Measurements from ENCODE around the gene TMC7.
A peak's percentile ranks its signal among the peaks of the same experiment; 100 is the strongest.

The TMC7 gene

DNA sequence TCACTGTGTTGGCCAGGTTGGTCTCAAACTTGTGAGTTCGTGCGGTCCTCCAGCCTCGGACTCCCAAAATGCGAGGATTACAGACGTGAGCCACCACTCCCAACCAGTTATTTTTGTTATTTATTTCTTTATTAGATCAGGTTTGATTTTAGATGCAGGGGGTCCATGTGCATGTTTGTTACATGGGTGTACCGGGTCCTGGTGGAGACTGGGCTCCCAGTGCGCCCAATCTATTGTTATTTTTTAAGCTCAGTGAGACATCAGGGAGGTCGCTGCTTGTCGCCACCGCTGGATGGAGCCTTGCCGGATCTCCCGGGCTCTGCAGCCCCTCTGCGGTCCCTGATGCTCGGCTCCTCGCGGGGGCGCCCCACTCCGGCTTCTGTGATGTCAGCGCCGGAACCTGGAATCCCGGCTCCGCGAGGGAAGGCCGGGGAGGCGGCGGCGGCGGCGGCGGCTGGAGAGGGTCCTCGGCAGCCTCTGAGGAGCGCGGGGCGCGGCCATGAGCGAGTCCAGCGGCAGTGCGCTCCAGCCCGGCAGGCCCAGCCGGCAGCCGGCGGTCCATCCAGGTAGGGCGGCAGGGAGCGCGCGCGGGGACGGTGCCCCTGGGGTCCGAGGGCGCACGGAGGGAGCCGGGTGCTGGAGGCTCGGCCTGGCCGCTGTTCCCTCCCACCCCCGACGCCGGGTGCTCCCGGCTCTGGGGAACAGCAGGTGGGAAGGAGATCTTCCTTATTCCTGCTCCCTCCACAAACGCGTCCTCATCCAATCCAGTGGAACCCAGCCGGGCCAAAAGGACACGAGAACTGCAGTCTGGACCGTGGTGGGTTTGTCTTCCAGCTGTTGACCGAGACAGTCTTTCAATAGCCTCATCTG, at the start of gene TMC7:
TSS of gene TMC7 (plus strand) at position 370 of the 870 bp plus-strand sequence. CDS start at position 500, 130 bp downstream.
- no peak for TF ChIP-seq Cebpa-rat (IDR thresholded peaks at IDR 0.05)
- H3K9me3 ChIP-seq, result no peaks in the 10 kb centered on the region
- H4K20me1 ChIP-seq, result no peaks in the 10 kb centered on the region
- no peaks in the 10 kb centered on the region for H3K4me1 ChIP-seq
- no peak within 1 kb of the TSS for H3K27ac ChIP-seq
- 0 out of 2 replicates have a peak within 1 kb of the TSS, but pooled peaks have one; percentile 45 for H3K9ac ChIP-seq
- H3K36me3 ChIP-seq, result no peaks in the 10 kb centered on the region
- H3K4me3 ChIP-seq, result peak within 1 kb of the TSS; percentile 65
- H3K27me3 ChIP-seq, result peaks cover 20% of the 10 kb centered on the region
- peak within 1 kb of the TSS; percentile 59 for H3K4me2 ChIP-seq

DNA sequence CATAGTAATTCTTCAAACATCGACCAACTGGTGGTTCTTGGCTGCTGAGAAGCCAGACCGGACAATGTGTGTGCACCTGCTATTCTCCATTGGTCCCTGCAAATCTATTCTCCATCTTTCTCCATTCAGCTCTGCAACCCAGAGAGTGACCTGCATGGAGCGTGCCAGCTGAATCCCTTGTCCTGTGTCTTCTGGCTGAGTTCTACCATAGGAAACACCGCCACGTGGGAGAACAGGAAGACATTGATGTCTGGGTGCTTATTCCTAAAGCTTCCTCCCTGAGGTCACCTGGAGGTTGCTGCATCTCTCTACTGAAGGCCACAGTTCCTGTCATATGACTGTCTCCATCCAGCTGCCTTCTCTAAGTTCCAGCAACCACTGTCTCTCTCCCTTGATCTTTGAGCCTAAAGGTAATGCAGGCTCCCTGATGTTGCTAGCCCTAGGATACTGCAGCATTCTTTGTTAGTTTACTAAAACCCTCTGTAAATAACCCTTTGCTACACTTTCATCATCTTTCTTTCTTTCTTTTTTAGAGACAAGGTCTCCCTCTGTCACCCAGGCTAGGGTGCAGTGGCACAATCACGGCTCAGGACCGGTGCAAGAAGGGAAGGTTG, 46.9 kb upstream of the TMC7 start:
- no peaks in the 10 kb centered on the region for H3K27me3 ChIP-seq

DNA sequence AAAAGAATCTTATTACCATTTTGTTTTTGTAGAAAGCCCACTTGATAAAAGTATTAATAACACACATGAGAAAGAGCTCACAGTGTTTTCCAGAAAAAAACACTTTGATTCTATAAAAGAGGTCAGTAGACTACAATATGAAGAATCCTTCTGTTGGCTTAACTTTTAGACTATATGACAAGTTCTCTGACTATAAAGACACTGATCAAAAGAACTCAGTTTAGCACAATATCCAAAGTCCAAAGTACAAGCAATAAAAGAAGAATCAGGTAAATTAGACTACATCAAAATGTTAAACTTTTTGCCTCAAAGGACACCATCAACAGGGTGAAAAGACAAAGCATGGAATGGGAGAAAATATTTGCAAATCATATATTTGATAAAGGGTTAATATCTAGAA, 46.3 kb upstream of the TMC7 start:
- no peak for TF ChIP-seq Cebpa-rat (IDR thresholded peaks at IDR 0.05)
- no peak overlapping the region for H3K4me3 ChIP-seq

More for the DNA sequence above, 46.9 kb upstream of the TMC7 start:
- no peak for TF ChIP-seq Cebpa-rat (IDR thresholded peaks at IDR 0.05)
- Histone ChIP-seq H4K20me1 (no peaks in the 10 kb centered on the region), H3K36me3 (no peaks in the 10 kb centered on the region), H3K9ac (no peak overlapping the region), H3K4me3 (no peak overlapping the region), H3K4me2 (no peak overlapping the region), H3K4me1 (peaks cover 14% of the 10 kb centered on the region), H3K9me3 (no peaks in the 10 kb centered on the region), H3K27ac (no peak overlapping the region)

DNA sequence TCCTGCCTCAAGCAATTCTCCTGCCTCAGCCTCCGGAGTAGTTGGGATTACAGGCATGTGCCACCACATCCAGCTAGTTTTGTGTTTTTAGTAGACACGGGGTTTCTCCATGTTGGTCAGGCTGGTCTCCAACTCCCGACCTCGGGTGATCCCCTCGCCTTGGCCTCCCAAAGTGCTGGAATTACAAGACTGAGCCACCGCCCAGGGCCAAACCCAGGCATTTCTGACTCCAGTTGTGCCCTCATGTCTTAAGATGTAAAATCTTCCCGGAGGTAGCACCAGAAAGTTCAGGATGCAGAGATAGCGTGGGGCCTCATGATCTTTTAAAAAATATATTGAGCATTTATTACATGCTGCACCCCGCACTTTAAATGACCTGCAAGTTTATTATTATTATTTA, 44.7 kb upstream of the TMC7 start:
- H3K36me3 ChIP-seq, result no peaks in the 10 kb centered on the region
- H3K27me3 ChIP-seq, result no peaks in the 10 kb centered on the region
- H3K27ac ChIP-seq, result no peak overlapping the region
- H3K9ac ChIP-seq, result no peak overlapping the region
- no peak overlapping the region for H3K4me2 ChIP-seq
- H3K4me1 ChIP-seq, result peaks cover 10% of the 10 kb centered on the region; the same call in 1 of the 2 replicates
- no peaks in the 10 kb centered on the region for H4K20me1 ChIP-seq
- no peak for TF ChIP-seq Cebpa-rat (IDR thresholded peaks at IDR 0.05)
- no peaks in the 10 kb centered on the region for H3K9me3 ChIP-seq
- no peak overlapping the region for H3K4me3 ChIP-seq

More for the DNA sequence above, 46.3 kb upstream of the TMC7 start:
- Histone ChIP-seq H3K27me3 (no peaks in the 10 kb centered on the region), H3K9me3 (no peaks in the 10 kb centered on the region), H3K9ac (no peak overlapping the region), H4K20me1 (no peaks in the 10 kb centered on the region), H3K27ac (no peak overlapping the region), H3K4me1 (peaks cover 8% of the 10 kb centered on the region), H3K4me2 (no peak overlapping the region), H3K36me3 (no peaks in the 10 kb centered on the region)

DNA sequence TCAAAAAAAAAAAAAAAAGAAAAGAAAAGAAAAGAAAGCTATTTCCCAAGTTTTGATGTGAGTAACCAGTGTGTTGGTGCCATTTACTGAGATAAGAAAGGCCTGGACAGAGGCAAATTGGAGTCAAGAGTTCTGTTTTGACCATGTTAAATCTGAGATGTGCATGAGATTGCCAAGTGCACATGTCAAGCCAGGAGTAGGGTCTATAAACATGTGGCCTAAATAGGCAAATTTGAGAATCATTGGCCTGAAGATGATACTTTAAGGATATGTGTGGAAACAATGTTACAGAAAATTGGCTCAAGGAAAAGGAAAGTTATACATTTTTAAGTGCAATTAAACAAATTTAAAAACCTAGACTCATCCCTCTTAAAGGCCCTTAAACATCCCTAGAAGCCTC, 42.3 kb upstream of the TMC7 start:
- H3K36me3 ChIP-seq, result no peaks in the 10 kb centered on the region

DNA sequence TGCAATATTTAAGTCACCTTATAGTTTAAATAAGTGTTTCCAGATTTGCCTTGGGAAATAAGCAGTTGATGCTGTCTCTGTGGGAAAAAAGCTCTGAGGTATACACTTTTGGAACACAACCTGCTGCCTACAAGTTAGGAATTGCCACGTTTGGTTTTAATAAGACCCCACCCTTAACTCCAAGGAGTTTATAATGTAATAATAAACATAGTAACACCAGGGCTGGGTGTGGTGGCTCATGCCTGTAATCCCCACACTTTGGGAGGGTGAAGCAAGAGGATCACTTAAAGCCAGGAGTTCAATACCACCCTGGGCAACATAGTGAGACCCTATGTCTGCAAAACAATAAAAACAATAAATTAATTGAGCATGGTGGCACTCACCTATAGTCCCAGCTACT, 41.7 kb upstream of the TMC7 start:
- Histone ChIP-seq H3K4me1 (peaks cover 20% of the 10 kb centered on the region), H3K4me2 (no peak overlapping the region), H3K9me3 (no peaks in the 10 kb centered on the region), H3K9ac (no peak overlapping the region), H3K27me3 (no peaks in the 10 kb centered on the region), H3K4me3 (no peak overlapping the region), H3K36me3 (no peaks in the 10 kb centered on the region), H3K27ac (no peak overlapping the region), H4K20me1 (no peaks in the 10 kb centered on the region)
- no peak for TF ChIP-seq Cebpa-rat (IDR thresholded peaks at IDR 0.05)

More for the DNA sequence above, 42.3 kb upstream of the TMC7 start:
- H3K4me3 ChIP-seq, result no peak overlapping the region
- H3K27me3 ChIP-seq, result no peaks in the 10 kb centered on the region
- no peak overlapping the region for H3K27ac ChIP-seq
- peaks cover 20% of the 10 kb centered on the region for H3K4me1 ChIP-seq
- no peaks in the 10 kb centered on the region for H4K20me1 ChIP-seq
- H3K9ac ChIP-seq, result no peak overlapping the region
- H3K9me3 ChIP-seq, result no peaks in the 10 kb centered on the region
- H3K4me2 ChIP-seq, result no peak overlapping the region
- TF ChIP-seq Cebpa-rat (IDR thresholded peaks at IDR 0.05), result no peak

DNA sequence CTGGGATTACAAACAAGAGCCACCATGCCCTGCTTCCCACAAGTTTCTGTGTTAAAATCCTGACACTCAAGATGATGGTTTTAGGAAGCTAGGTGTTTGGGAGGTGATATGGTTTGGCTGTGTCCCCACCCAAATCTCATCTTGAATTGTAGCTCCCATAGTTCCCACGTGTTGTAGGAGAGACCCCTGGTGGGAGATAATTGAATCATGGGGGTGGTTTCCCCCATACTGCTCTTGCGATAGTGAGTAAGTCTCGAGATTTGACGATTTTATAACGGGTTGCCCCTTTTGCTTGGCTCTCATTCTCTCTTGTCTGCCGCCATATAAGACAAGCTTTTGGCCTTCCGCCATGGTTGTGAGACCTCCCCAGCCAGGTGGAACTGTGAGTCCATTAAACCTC, 40.3 kb upstream of the TMC7 start:
- Histone ChIP-seq H3K4me1 (peaks cover 20% of the 10 kb centered on the region), H3K27me3 (no peaks in the 10 kb centered on the region), H4K20me1 (no peaks in the 10 kb centered on the region), H3K4me2 (no peak overlapping the region), H3K36me3 (no peaks in the 10 kb centered on the region), H3K27ac (no peak overlapping the region), H3K4me3 (no peak overlapping the region), H3K9me3 (no peaks in the 10 kb centered on the region), H3K9ac (no peak overlapping the region)
- no peak for TF ChIP-seq Cebpa-rat (IDR thresholded peaks at IDR 0.05)

DNA sequence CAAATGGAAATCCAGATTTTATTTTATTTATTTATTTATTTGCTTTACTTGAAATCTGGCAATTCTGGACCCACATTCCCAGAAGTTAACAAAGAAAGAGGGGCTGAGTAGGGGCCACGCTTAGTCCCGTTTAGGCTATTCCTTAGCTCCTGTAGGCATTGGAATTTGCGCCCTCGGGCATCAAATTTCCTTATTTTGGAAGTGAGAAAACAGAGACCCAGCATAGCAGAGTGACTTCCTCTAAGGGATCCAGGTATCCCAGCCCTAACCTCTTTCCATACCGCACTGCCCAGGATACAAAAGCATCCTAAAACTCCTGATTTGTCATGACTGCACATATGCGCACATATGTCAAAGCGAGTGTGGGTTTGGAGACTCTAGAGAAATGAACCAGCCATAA, 38.5 kb upstream of the TMC7 start:
- Histone ChIP-seq H3K27ac (no peak overlapping the region), H4K20me1 (no peaks in the 10 kb centered on the region), H3K4me1 (peaks cover 20% of the 10 kb centered on the region), H3K4me2 (no peak overlapping the region), H3K36me3 (no peaks in the 10 kb centered on the region), H3K9me3 (no peaks in the 10 kb centered on the region), H3K4me3 (no peak overlapping the region), H3K9ac (no peak overlapping the region), H3K27me3 (no peaks in the 10 kb centered on the region)
- TF ChIP-seq Cebpa-rat (IDR thresholded peaks at IDR 0.05), result no peak

DNA sequence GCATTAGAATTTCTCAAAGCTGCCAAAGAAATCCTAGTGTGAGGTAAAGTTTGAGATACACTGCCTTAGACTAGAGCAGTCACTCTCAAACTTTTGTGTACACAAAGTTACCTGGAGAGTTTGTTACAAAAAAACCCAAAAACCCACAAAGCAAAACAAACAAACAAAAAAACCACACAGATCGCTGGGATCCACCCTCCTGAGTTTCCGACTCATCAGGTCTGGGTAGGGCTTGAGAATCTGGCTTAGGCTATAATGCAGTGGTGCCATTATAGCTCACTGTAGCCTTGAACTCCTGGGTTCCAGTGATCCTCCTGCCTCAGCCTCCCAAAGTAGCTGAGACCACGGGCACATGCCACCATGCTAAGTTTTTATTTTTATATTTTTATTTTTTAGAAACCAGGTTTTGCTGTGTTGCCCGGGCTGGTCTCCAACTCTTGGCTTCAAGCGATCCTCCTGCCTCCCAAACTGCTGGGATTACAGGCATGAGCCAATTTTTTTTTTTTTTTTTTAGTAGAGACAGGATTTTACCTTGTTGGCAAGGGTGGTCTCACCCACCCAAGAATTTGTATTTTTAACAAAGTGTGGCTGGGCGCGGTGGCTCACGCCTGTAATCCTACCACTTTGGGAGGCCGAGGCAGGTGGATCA, 35.2 kb upstream of the TMC7 start:
- no peak overlapping the region for H3K4me2 ChIP-seq
- TF ChIP-seq Cebpa-rat (IDR thresholded peaks at IDR 0.05), result no peak
- H3K4me3 ChIP-seq, result no peak overlapping the region
- no peaks in the 10 kb centered on the region for H3K9me3 ChIP-seq
- H3K27ac ChIP-seq, result no peak overlapping the region
- peaks cover 17% of the 10 kb centered on the region for H3K4me1 ChIP-seq
- no peaks in the 10 kb centered on the region for H3K36me3 ChIP-seq
- H3K9ac ChIP-seq, result no peak overlapping the region
- no peaks in the 10 kb centered on the region for H3K27me3 ChIP-seq
- no peaks in the 10 kb centered on the region for H4K20me1 ChIP-seq

Measured in BLaER1 (cell line).